HEK293 (cell line): ENCODE results near the gene CSF2RB.

Experiments
- MZF1 ChIP-seq: fragments of 450-650 bp; formaldehyde crosslinking; IDR thresholded peaks from 2 replicates; pipeline ENCODE4 v1.5.1; 2017; ENCODE audit warnings: missing biosample characterization, missing genetic modification characterization, borderline replicate concordance
- ZNF274 ChIP-seq, 2 experiments: fragments of 200-500 bp in 1 of 2; fragments of 450-650 bp in 1 of 2; sonication (Bioruptor generic) in 1 of 2; formaldehyde crosslinking in 1 of 2; IDR thresholded peaks; 2 replicates each; pipeline versions ENCODE4 v1.5.1 to v1.6.1; 2014 to 2016; ENCODE audit warnings: borderline replicate concordance in 1 of 2, inconsistent platforms in 1 of 2, low read length in 1 of 2, missing biosample characterization in 1 of 2, missing genetic modification characterization in 1 of 2
- ZNF423 ChIP-seq: fragments of 450-650 bp; formaldehyde crosslinking; IDR thresholded peaks from 2 replicates; pipeline ENCODE4 v1.5.1; 2016; ENCODE audit warnings: missing biosample characterization, missing genetic modification characterization
- TF ChIP-seq, protein P1 (sequence below): fragments of 450-650 bp; formaldehyde crosslinking; IDR thresholded peaks from 2 replicates; pipeline ENCODE4 v1.5.1; 2016; ENCODE audit warnings: missing biosample characterization, missing genetic modification characterization
- TF ChIP-seq, protein P2 (sequence below): fragments of 450-650 bp; formaldehyde crosslinking; conservative IDR thresholded peaks from 2 replicates; pipeline ENCODE4 v1.5.1; 2016; ENCODE audit warnings: low read depth, missing biosample characterization, missing genetic modification characterization

DNA sequence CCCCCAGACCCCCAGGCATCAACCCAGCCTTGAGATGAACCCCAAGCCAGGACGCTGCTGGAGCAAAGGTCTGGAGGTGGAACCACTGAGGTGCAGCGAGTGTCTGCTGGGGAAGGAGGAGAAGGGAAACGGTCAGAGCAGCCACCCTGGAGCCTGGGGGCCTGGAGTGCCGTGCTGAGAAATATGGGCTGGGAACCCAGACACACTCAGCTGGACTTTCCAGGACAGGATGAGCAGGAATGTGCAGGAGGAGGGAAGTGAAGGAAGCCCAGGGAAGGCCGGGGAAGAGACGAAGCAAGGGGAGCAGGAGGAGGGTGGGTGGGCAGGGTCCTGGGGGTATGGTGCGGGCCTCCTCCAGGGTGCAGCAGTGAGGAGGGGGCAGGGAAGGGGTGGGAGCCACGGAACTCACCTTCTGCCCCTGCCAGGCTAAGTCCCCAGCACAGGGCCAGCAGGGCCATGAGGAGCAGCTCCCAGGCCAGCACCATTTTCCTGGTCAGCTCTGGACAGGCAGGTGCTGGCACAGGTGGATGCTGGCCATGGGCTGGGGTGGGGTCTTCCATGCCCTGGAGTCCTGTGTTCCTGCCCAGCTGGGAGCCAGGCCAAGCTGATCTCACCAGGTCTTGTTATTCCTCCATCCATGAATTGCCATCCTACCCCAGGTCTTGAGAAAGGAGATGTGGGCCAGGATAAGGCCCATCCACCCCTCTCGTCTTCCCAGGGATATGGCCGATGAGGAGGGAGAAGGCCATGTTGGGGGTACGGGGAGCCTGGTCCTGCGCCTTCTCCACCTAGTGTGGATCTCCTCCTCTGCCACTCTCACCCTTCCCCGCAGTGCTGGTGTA, 40.0 kb downstream of the CSF2RB start:
- TF ChIP-seq ZNF423 (tag by site-specific recombination) (no peak), MZF1 (tag by site-specific recombination) (no peak), ZNF274 (IDR thresholded peaks at IDR 0.05; ENCODE audit: low read length) (no peak), ZNF274 (tag by site-specific recombination; IDR thresholded peaks at IDR 0.05; ENCODE audit: borderline replicate concordance) (no peak)
- TF ChIP-seq, protein P1, sequence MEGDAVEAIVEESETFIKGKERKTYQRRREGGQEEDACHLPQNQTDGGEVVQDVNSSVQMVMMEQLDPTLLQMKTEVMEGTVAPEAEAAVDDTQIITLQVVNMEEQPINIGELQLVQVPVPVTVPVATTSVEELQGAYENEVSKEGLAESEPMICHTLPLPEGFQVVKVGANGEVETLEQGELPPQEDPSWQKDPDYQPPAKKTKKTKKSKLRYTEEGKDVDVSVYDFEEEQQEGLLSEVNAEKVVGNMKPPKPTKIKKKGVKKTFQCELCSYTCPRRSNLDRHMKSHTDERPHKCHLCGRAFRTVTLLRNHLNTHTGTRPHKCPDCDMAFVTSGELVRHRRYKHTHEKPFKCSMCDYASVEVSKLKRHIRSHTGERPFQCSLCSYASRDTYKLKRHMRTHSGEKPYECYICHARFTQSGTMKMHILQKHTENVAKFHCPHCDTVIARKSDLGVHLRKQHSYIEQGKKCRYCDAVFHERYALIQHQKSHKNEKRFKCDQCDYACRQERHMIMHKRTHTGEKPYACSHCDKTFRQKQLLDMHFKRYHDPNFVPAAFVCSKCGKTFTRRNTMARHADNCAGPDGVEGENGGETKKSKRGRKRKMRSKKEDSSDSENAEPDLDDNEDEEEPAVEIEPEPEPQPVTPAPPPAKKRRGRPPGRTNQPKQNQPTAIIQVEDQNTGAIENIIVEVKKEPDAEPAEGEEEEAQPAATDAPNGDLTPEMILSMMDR (tag by site-specific recombination), result no peak
- TF ChIP-seq, protein P2, sequence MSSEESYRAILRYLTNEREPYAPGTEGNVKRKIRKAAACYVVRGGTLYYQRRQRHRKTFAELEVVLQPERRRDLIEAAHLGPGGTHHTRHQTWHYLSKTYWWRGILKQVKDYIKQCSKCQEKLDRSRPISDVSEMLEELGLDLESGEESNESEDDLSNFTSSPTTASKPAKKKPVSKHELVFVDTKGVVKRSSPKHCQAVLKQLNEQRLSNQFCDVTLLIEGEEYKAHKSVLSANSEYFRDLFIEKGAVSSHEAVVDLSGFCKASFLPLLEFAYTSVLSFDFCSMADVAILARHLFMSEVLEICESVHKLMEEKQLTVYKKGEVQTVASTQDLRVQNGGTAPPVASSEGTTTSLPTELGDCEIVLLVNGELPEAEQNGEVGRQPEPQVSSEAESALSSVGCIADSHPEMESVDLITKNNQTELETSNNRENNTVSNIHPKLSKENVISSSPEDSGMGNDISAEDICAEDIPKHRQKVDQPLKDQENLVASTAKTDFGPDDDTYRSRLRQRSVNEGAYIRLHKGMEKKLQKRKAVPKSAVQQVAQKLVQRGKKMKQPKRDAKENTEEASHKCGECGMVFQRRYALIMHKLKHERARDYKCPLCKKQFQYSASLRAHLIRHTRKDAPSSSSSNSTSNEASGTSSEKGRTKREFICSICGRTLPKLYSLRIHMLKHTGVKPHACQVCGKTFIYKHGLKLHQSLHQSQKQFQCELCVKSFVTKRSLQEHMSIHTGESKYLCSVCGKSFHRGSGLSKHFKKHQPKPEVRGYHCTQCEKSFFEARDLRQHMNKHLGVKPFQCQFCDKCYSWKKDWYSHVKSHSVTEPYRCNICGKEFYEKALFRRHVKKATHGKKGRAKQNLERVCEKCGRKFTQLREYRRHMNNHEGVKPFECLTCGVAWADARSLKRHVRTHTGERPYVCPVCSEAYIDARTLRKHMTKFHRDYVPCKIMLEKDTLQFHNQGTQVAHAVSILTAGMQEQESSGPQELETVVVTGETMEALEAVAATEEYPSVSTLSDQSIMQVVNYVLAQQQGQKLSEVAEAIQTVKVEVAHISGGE (tag by site-specific recombination), result no peak
